Upper lobe of right lung (tissue), 1 donor: ENCODE results near the gene CHCHD3. TPM values are rescaled to one million over a fixed set of nuclear protein-coding genes. Genes with fewer than 3 reads are reported as not detected.

Experiments
- ATAC-seq: fragments of 200-7000 bp; cut with Tn5 transposase; one replicate; pipeline ENCODE4 v1.9.1; 2020; ENCODE audit warnings: mild to moderate bottlenecking, moderate library complexity
- DNase-seq: peaks from one replicate; pipeline ENCODE4 v3.0.0-alpha.2; 2020
- H3K27ac ChIP-seq: fragments of 200-600 bp; one replicate; pipeline ENCODE4 v1.8.0; 2022
- H3K27me3 ChIP-seq: fragments of 200-600 bp; one replicate; pipeline ENCODE4 v1.8.0; 2022; ENCODE audit warnings: mild to moderate bottlenecking
- H3K36me3 ChIP-seq: fragments of 200-600 bp; one replicate; pipeline ENCODE4 v1.8.0; 2022
- H3K4me1 ChIP-seq: fragments of 200-600 bp; one replicate; pipeline ENCODE4 v1.8.0; 2022
- H3K4me3 ChIP-seq: fragments of 200-600 bp; one replicate; pipeline ENCODE4 v1.8.0; 2022; ENCODE audit warnings: mild to moderate bottlenecking
- H3K9me3 ChIP-seq: fragments of 200-600 bp; one replicate; pipeline ENCODE4 v1.8.0; 2022
- CTCF ChIP-seq: fragments of 200-600 bp; IDR thresholded peaks from one replicate; pipeline ENCODE4 v1.8.0; 2022; ENCODE audit warnings: antibody characterized with exemption
- intact Hi-C: fragments of 100-400 bp; cut with DNase I; formaldehyde crosslinking; loops from one replicate; pipeline ENCODE4 v1.11.0; 2022
- total RNA-seq: library from RNA; stranded (reverse); fragmentation: NEBNext Ultra II Directional; extraction: Animal tissue kit (Norgen Biotek cat#: 25700); gene quantifications from one replicate; pipeline ENCODE4 v1.2.1, GENCODE V29; 2021
- donor health status: DM: no; HTN: yes; CAD: no; lungs with severe emphysema.

Gene CHCHD3
- total RNA-seq, 1 donor from 2014 or later: 43.0 TPM

- no peak for TF ChIP-seq CTCF
- DNase-seq (no peak), ATAC-seq (no peak)
Measured at GRCh38 chr7:132882714-132883428, 199.0 kb downstream of the CHCHD3 start.

GRCh38 chr7:132881317-132881716, 200.6 kb downstream of the CHCHD3 start:
- no peaks in the 10 kb centered on the region for H3K9me3 ChIP-seq
- TF ChIP-seq CTCF: no peak
- intact Hi-C loops: no loop called here
- no peak overlapping the region for H3K4me3 ChIP-seq
- no peak overlapping the region for H3K27ac ChIP-seq
- no peaks in the 10 kb centered on the region for H3K4me1 ChIP-seq
- peaks cover 13% of the 10 kb centered on the region for H3K36me3 ChIP-seq
- no peak for DNase-seq
- no peak for ATAC-seq
- no peaks in the 10 kb centered on the region for H3K27me3 ChIP-seq

More at GRCh38 chr7:132882714-132883428, 199.0 kb downstream of the CHCHD3 start:
- H3K4me3 ChIP-seq: no peak overlapping the region
- H3K36me3 ChIP-seq: peaks cover 13% of the 10 kb centered on the region
- H3K9me3 ChIP-seq: no peaks in the 10 kb centered on the region
- no peaks in the 10 kb centered on the region for H3K27me3 ChIP-seq
- intact Hi-C loops: no loop called here
- H3K27ac ChIP-seq: no peak overlapping the region
- no peaks in the 10 kb centered on the region for H3K4me1 ChIP-seq

- no peak overlapping the region for H3K4me3 ChIP-seq
- no peaks in the 10 kb centered on the region for H3K27me3 ChIP-seq
- H3K27ac ChIP-seq: no peak overlapping the region
- intact Hi-C loops: no loop called here
- TF ChIP-seq CTCF: no peak
- H3K9me3 ChIP-seq: no peaks in the 10 kb centered on the region
- DNase-seq (no peak), ATAC-seq (no peak)
- no peaks in the 10 kb centered on the region for H3K4me1 ChIP-seq
- peaks cover 3% of the 10 kb centered on the region for H3K36me3 ChIP-seq
Measured at GRCh38 chr7:132879579-132879978, 202.3 kb downstream of the CHCHD3 start.

GRCh38 chr7:132878204-132878919, 203.5 kb downstream of the CHCHD3 start:
- no peaks in the 10 kb centered on the region for H3K36me3 ChIP-seq
- H3K4me1 ChIP-seq: no peaks in the 10 kb centered on the region
- intact Hi-C loops: no loop called here
- TF ChIP-seq CTCF: no peak
- no peak for DNase-seq
- no peak for ATAC-seq
- no peaks in the 10 kb centered on the region for H3K27me3 ChIP-seq
- H3K4me3 ChIP-seq: no peak overlapping the region
- no peaks in the 10 kb centered on the region for H3K9me3 ChIP-seq
- H3K27ac ChIP-seq: no peak overlapping the region

- H3K4me1 ChIP-seq: no peaks in the 10 kb centered on the region
- ATAC-seq (no peak), DNase-seq (no peak)
- H3K9me3 ChIP-seq: no peaks in the 10 kb centered on the region
- H3K27me3 ChIP-seq: no peaks in the 10 kb centered on the region
- no peaks in the 10 kb centered on the region for H3K36me3 ChIP-seq
- H3K4me3 ChIP-seq: no peak overlapping the region
- intact Hi-C loops: no loop called here
- TF ChIP-seq CTCF: no peak
- no peak overlapping the region for H3K27ac ChIP-seq
Measured at GRCh38 chr7:132877573-132877972, 204.3 kb downstream of the CHCHD3 start.
